Parathyroid adenoma (tissue), 2 donors: ENCODE measurements around the gene CXCL16.

Source experiments
- H2AFZ ChIP-seq: fragments of 300-600 bp; sonication (generic); one replicate; pipeline ENCODE4 v1.7.0; 2017; ENCODE audit warnings: antibody characterized with exemption, mild to moderate bottlenecking
- H3K27ac ChIP-seq: fragments of 300-600 bp; sonication (generic); one replicate; pipeline ENCODE4 v1.7.0; 2017
- H3K27me3 ChIP-seq: fragments of 300-600 bp; sonication (generic); one replicate; pipeline ENCODE4 v1.7.0; 2017; ENCODE audit warnings: low read length; ENCODE audit not compliant: control insufficient read depth, insufficient read depth
- H3K36me3 ChIP-seq: fragments of 300-600 bp; sonication (generic); one replicate; pipeline ENCODE4 v1.7.0; 2017; ENCODE audit warnings: low read length; ENCODE audit not compliant: control insufficient read depth, insufficient read depth
- H3K4me1 ChIP-seq: fragments of 300-600 bp; sonication (generic); one replicate; pipeline ENCODE4 v1.7.0; 2017; ENCODE audit warnings: control low read depth
- H3K4me2 ChIP-seq: fragments of 300-600 bp; sonication (generic); one replicate; pipeline ENCODE4 v1.7.0; 2017; ENCODE audit warnings: low read length
- H3K4me3 ChIP-seq: fragments of 300-600 bp; sonication (generic); one replicate; pipeline ENCODE4 v1.7.0; 2017; ENCODE audit warnings: low read depth, low read length
- H3K79me2 ChIP-seq: fragments of 300-600 bp; sonication (generic); one replicate; pipeline ENCODE4 v1.7.0; 2017; ENCODE audit warnings: control low read depth
- H3K9ac ChIP-seq: fragments of 300-600 bp; sonication (generic); one replicate; pipeline ENCODE4 v1.7.0; 2017; ENCODE audit warnings: mild to moderate bottlenecking
- H3K9me3 ChIP-seq: fragments of 300-600 bp; sonication (generic); one replicate; pipeline ENCODE4 v1.7.0; 2017; ENCODE audit warnings: low read length; ENCODE audit not compliant: control insufficient read depth
- CTCF ChIP-seq: fragments of 300-600 bp; sonication (generic); IDR thresholded peaks from one replicate; pipeline ENCODE4 v1.7.0; 2017; ENCODE audit warnings: antibody characterized with exemption, mild to moderate bottlenecking
- donor health status: primary hyperparathyroidism.

The CXCL16 gene

DNA sequence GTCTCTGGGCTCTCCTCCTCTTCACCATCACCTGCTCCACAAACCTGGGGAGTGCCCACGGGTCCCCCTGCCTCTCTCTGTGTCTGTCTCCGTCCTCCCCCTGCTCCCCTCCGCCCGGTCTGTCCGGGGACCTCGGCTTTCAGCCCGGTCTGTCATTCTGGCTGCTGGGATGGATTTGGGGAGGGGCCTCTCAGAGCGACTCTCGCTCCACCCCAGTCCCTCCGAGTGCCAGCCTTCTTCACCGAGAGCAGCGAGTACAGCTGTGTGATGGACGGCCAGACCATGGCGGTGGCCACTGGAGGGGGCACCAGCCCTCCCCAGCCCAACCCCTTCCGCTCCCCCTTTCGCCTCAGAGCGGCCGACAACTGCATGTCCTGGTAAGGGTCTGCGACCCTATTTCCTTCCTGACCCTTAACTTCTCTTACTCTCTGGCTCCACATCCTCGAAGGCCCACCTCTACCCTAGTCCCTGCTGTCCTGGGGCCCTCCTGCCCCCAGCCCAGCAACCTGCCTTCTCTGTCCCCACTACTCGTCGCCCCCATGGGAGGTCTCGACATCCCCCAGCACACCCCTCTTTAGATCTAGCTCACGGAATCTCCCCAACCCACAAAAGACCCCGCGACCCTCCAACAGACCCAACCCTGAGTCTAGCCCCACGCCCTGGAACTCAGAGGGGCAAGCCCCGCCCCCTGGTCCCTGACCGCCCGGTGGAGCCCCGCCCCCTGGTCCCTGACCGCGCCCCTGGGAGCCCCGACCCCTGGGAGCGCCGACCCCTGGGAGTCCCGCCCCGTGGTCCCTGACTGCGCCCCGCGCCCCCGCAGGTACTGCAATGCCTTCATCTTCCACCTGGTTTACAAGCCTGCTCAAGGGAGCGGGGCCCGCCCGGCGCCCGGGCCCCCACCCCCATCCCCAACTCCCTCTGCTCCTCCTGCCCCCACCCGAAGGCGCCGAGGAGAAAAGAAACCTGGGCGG lies 5.6 kb upstream of the CXCL16 start:
- H3K4me1 ChIP-seq = no peaks in the 10 kb centered on the region
- H3K36me3 ChIP-seq = no peaks in the 10 kb centered on the region
- H3K9ac ChIP-seq = no peak overlapping the region
- TF ChIP-seq CTCF = no peak
- no peak overlapping the region for H2AFZ ChIP-seq
- no peaks in the 10 kb centered on the region for H3K27me3 ChIP-seq
- H3K4me3 ChIP-seq = no peak overlapping the region
- no peaks in the 10 kb centered on the region for H3K9me3 ChIP-seq
- no peak overlapping the region for H3K4me2 ChIP-seq
- H3K79me2 ChIP-seq = no peaks in the 10 kb centered on the region
- H3K27ac ChIP-seq = no peak overlapping the region

- Histone ChIP-seq H3K79me2 (no peaks in the 10 kb centered on the region), H3K9me3 (no peaks in the 10 kb centered on the region), H3K9ac (no peak overlapping the region), H2AFZ (no peak overlapping the region), H3K4me3 (no peak overlapping the region), H3K27me3 (no peaks in the 10 kb centered on the region), H3K36me3 (no peaks in the 10 kb centered on the region), H3K27ac (no peak overlapping the region), H3K4me2 (no peak overlapping the region), H3K4me1 (no peaks in the 10 kb centered on the region)
- no peak for TF ChIP-seq CTCF
These were observed 4.2 kb upstream of the CXCL16 start for GRCh38 chr17:4743898-4744297.

DNA sequence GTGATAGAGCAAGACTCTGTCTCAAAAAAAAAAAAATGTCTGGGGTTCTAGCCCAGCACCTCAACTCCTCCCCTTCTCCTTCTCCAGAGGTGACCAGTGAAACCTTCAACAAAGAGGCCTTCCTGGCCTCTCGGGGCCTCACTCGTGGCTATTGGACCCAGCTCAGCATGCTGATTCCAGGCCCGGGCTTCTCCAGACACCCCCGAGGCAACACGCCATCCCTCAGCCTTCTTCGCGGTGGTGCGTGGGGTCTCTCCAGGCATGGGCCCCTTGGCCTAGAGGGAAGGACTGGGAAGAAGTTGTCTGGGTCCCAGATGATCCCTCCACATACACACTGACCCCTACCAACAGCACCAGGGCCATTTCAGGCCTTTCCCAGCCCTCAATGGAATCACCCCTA lies 3.5 kb upstream of the CXCL16 start:
- Histone ChIP-seq H3K4me1 (peaks cover 4% of the 10 kb centered on the region), H3K9ac (no peak overlapping the region), H3K4me3 (no peak overlapping the region), H3K4me2 (no peak overlapping the region), H3K79me2 (no peaks in the 10 kb centered on the region), H3K27ac (no peak overlapping the region), H2AFZ (no peak overlapping the region), H3K9me3 (no peaks in the 10 kb centered on the region), H3K27me3 (no peaks in the 10 kb centered on the region), H3K36me3 (no peaks in the 10 kb centered on the region)
- TF ChIP-seq CTCF = no peak

DNA sequence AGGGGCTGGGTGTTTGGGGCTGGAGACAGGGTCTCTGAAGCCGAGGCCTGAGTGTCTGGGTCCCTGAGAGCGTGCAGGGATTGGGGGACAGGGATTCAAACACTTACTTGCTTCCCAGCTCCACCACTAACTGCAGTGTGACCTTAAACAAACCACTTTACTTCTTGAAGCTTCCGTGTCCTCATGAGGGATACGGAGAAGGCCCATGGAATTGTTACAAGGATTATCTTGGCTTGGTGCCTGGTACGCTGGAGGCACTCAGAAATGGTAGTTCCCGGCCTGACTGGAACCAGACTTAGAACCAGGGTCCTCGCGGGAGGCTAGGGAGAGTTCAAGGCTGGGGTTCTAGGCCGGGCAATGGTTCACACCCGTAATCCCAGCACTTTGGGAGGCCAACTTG lies 2.9 kb upstream of the CXCL16 start:
- no peak overlapping the region for H2AFZ ChIP-seq
- no peaks in the 10 kb centered on the region for H3K9me3 ChIP-seq
- no peaks in the 10 kb centered on the region for H3K36me3 ChIP-seq
- H3K27ac ChIP-seq = no peak overlapping the region
- H3K9ac ChIP-seq = no peak overlapping the region
- no peaks in the 10 kb centered on the region for H3K27me3 ChIP-seq
- no peaks in the 10 kb centered on the region for H3K79me2 ChIP-seq
- H3K4me2 ChIP-seq = no peak overlapping the region
- H3K4me1 ChIP-seq = peaks cover 5% of the 10 kb centered on the region
- H3K4me3 ChIP-seq = no peak overlapping the region
- no peak for TF ChIP-seq CTCF

- TF ChIP-seq CTCF = no peak
- H3K4me1 ChIP-seq = peaks cover 5% of the 10 kb centered on the region
- H3K36me3 ChIP-seq = no peaks in the 10 kb centered on the region
- H3K4me3 ChIP-seq = no peak overlapping the region
- no peak overlapping the region for H3K4me2 ChIP-seq
- no peaks in the 10 kb centered on the region for H3K9me3 ChIP-seq
- no peak overlapping the region for H2AFZ ChIP-seq
- no peak overlapping the region for H3K9ac ChIP-seq
- H3K79me2 ChIP-seq = no peaks in the 10 kb centered on the region
- H3K27me3 ChIP-seq = no peaks in the 10 kb centered on the region
- no peak overlapping the region for H3K27ac ChIP-seq
These were observed 2.4 kb upstream of the CXCL16 start for GRCh38 chr17:4742133-4742532.
